Progenitor cell of endocrine pancreas (in vitro differentiated cells): ENCODE measurements around the gene BTN3A1. TPM values are rescaled to one million over a fixed set of nuclear protein-coding genes. Genes with fewer than 3 reads are reported as not detected.
"Not testable (repeated sequence)": the region's sequence is repeated elsewhere in the genome, so short reads cannot be mapped to it uniquely, and the experiment has no call there.

Experiments used
- DNase-seq: peaks from one replicate; pipeline ENCODE4 v3.0.0; 2021; ENCODE audit warnings: low spot score; ENCODE audit not compliant: unreplicated experiment
- H3K27ac Mint-ChIP-seq: 2 replicates; pipeline ENCODE4 v1.8.0; 2021; ENCODE audit warnings: mild to moderate bottlenecking, moderate library complexity, mixed read lengths
- H3K27me3 Mint-ChIP-seq: 2 replicates; pipeline ENCODE4 v1.8.0; 2021; ENCODE audit warnings: mixed read lengths
- H3K36me3 Mint-ChIP-seq: 2 replicates; pipeline ENCODE4 v1.8.0; 2022; ENCODE audit warnings: mixed read lengths; ENCODE audit not compliant: insufficient read depth
- H3K4me1 Mint-ChIP-seq: 2 replicates; pipeline ENCODE4 v1.8.0; 2021; ENCODE audit warnings: low read depth, mixed read lengths
- H3K4me3 Mint-ChIP-seq: 2 replicates; pipeline ENCODE4 v1.8.0; 2021; ENCODE audit warnings: low read depth, mild to moderate bottlenecking, moderate library complexity, mixed read lengths
- H3K9me3 Mint-ChIP-seq: 2 replicates; pipeline ENCODE4 v1.8.0; 2021; ENCODE audit warnings: low read depth, mixed read lengths
- CTCF ChIP-seq: fragments of 200-600 bp; sonication (generic); IDR thresholded peaks from one replicate; pipeline ENCODE4 v1.5.0; 2021; ENCODE audit warnings: antibody characterized with exemption, mild to moderate bottlenecking; ENCODE audit not compliant: unreplicated experiment
- total RNA-seq: library from RNA; stranded (reverse); gene quantifications from 2 replicates; pipeline ENCODE4 v1.2.1, GENCODE V29; 2021

BTN3A1 gene
- total RNA-seq, 1 donor from 2014 or later, result 9.6 TPM

- no peak for TF ChIP-seq CTCF
- Mint-ChIP-seq H3K9me3 (no peaks in the 10 kb centered on the region), H3K27ac (no peak overlapping the region), H3K36me3 (no peaks in the 10 kb centered on the region), H3K27me3 (no peaks in the 10 kb centered on the region), H3K4me3 (no peak overlapping the region), H3K4me1 (peaks cover 7% of the 10 kb centered on the region)
- DNase-seq, result no peak
These were observed 38.0 kb upstream of the BTN3A1 start for GRCh38 chr6:26363882-26364701.

DNA sequence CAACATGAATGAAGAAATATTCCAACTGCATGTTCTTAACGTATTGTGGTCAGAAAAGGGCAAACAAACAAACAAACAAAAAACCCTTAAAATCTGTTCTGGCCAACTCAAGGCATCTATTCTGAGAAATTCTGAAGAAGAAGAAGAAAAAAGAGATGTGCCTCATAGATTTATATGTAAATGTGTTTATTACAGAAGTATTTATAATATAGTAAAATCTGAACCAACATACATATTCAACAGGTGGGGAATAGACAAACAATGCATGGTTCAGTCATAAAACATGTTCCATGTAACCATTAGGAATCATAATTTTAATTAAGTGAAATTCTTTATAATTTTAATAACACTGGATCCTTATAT, 36.5 kb upstream of the BTN3A1 start:
- no peak overlapping the region for H3K27ac Mint-ChIP-seq
- no peak for DNase-seq
- H3K4me1 Mint-ChIP-seq, result peaks cover 7% of the 10 kb centered on the region
- H3K4me3 Mint-ChIP-seq, result no peak overlapping the region
- H3K27me3 Mint-ChIP-seq, result no peaks in the 10 kb centered on the region
- no peaks in the 10 kb centered on the region for H3K9me3 Mint-ChIP-seq
- no peaks in the 10 kb centered on the region for H3K36me3 Mint-ChIP-seq
- TF ChIP-seq CTCF, result no peak

DNA sequence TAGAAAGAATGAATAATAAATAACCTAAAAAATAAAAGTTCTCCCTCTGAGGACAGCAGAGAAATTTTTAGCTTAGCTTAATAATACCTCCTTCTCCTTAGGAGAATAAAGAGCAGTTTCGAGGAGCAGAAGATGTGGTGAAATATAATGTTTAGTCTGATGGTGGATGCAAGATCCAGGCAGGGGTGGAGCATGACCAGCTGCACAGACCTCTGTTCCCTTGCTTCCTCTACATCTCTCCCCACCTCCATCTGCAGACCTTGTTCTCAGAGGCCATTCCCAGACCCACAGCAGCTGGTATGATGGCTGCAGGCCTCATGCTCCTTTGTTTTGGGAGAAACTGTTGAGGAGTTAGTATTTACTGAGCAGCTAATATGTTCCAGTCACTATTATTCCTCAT, 35.6 kb upstream of the BTN3A1 start:
- peaks cover 7% of the 10 kb centered on the region for H3K4me1 Mint-ChIP-seq
- TF ChIP-seq CTCF, result no peak
- H3K9me3 Mint-ChIP-seq, result no peaks in the 10 kb centered on the region
- no peak for DNase-seq
- no peak overlapping the region for H3K27ac Mint-ChIP-seq
- no peaks in the 10 kb centered on the region for H3K27me3 Mint-ChIP-seq
- H3K36me3 Mint-ChIP-seq, result no peaks in the 10 kb centered on the region
- no peak overlapping the region for H3K4me3 Mint-ChIP-seq

DNA sequence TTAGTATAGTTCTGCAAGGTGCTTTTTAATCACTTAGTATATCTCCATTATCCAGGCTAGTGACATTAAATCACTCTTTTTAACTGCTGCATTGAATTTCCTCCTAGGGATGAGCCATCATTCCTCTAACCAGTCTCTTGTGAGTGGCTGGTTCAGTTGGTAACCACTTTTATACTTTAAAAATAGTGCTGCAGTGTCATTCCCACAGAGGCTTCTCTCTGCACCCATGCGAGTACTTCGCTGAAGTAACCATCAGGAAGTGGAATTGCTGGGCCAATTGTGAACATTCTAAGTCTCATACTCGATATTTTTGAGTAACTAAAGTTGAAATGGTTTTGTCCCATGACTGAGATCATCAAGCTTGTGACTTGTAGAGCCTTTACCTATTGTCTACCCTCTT, 35.0 kb upstream of the BTN3A1 start:
- Mint-ChIP-seq H3K4me3 (no peak overlapping the region), H3K9me3 (no peaks in the 10 kb centered on the region), H3K27ac (no peak overlapping the region), H3K27me3 (no peaks in the 10 kb centered on the region), H3K36me3 (no peaks in the 10 kb centered on the region), H3K4me1 (peaks cover 5% of the 10 kb centered on the region)
- TF ChIP-seq CTCF, result no peak
- DNase-seq, result no peak

DNA sequence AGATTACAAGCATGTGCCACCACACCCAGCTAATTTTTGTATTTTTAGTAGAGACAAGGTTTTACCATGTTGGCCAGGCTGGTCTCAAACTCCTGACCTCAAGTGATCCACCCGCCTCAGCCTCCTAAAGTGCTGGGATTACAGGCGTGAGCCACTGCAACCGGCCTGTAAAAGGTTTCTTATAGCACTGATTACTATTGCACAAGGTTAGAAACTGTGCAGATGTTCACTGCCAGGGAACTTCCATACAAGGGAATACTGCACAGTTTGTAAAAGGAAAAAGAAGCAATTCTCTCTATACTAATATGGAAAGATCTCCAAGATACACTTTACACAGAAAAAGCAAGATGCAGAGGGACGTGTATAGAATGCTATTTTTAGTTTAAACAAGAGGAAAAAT, 30.3 kb upstream of the BTN3A1 start:
- not testable (repeated sequence) for H3K27me3 Mint-ChIP-seq, H3K27ac Mint-ChIP-seq, DNase-seq, H3K9me3 Mint-ChIP-seq, H3K4me1 Mint-ChIP-seq, H3K4me3 Mint-ChIP-seq, H3K36me3 Mint-ChIP-seq
